Stomach smooth muscle (tissue), 2 donors: ENCODE measurements around the gene RAB8B.

Experiments
- H3K27ac ChIP-seq: one replicate; pipeline ENCODE4 v1.7.0; 2013; ENCODE audit warnings: mild to moderate bottlenecking, low read length, inconsistent platforms
- H3K27me3 ChIP-seq, 2 donors: one replicate each; pipeline ENCODE4 v1.7.0; 2013; ENCODE audit warnings: low read length in 2 of 2; ENCODE audit not compliant: insufficient read depth in 2 of 2, control insufficient read depth in 1 of 2
- H3K36me3 ChIP-seq, 2 donors: one replicate each; pipeline ENCODE4 v1.7.0; 2013; ENCODE audit warnings: low read length in 2 of 2; ENCODE audit not compliant: control insufficient read depth in 2 of 2, insufficient read depth in 2 of 2
- H3K4me1 ChIP-seq: one replicate; pipeline ENCODE4 v1.7.0; 2013; ENCODE audit warnings: low read length; ENCODE audit not compliant: control insufficient read depth, insufficient read depth
- H3K4me3 ChIP-seq, 2 donors: one replicate each; pipeline ENCODE4 v1.7.0; 2013; ENCODE audit warnings: low read length in 2 of 2
- H3K9ac ChIP-seq, 2 donors: one replicate each; pipeline ENCODE4 v1.7.0; 2013; ENCODE audit warnings: low read length in 2 of 2, mild to moderate bottlenecking in 1 of 2
- H3K9me3 ChIP-seq, 2 donors: one replicate each; pipeline ENCODE4 v1.7.0; 2013; ENCODE audit warnings: low read length in 2 of 2; ENCODE audit not compliant: control insufficient read depth in 2 of 2
- donor health status: healthy.
- donor health status: Pancreatic carcinoma.

Gene RAB8B

DNA sequence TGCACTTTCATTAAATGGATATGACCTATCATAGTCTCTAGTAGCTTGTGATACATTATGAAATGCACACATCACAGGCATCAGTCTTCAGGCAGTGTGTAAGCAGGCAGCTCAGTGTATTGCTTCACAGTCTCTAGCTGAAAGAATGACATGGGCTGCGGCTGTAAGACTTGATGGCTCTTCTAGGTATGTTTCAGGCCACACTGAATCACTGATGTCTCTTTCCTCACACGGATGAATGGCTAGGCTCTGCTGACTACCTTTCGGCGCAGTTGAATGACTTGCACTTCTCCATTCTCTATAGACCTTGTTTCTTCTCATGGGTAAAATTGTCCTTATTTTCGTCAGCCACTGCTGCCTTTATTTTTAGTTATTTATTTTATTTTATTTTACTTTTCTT, 103.4 kb downstream of the RAB8B start:
- H3K9ac ChIP-seq, result no peak overlapping the region
- no peaks in the 10 kb centered on the region for H3K9me3 ChIP-seq
- no peak overlapping the region for H3K27ac ChIP-seq
- no peak overlapping the region for H3K4me3 ChIP-seq
- no peaks in the 10 kb centered on the region for H3K27me3 ChIP-seq
- peaks cover 3% of the 10 kb centered on the region for H3K4me1 ChIP-seq
- peaks cover 5 to 13% of the 10 kb centered on the region in 2 donors for H3K36me3 ChIP-seq

DNA sequence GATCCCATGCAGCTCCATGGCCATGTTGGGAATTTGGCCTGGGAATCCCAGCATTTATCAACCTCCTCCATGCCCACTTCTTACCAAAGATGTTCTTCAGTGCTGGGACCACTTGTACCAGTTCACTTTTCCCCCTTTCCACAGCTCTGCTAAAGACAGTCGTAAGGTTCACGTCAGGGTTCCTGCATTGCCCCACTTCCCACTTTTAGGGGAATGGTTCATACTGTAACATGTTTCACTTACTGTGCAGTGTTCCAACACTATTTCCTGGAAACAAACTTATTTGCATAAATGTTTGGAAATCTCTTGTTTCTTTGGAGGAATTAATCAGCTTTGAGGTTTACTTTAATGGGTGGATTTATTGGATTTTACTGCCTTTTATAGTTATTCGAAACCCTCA, 105.0 kb downstream of the RAB8B start:
- Histone ChIP-seq H3K36me3 (peaks cover 5 to 16% of the 10 kb centered on the region in 2 donors), H3K4me1 (no peaks in the 10 kb centered on the region), H3K9me3 (no peaks in the 10 kb centered on the region), H3K27ac (no peak overlapping the region), H3K9ac (no peak overlapping the region), H3K4me3 (no peak overlapping the region), H3K27me3 (no peaks in the 10 kb centered on the region)

DNA sequence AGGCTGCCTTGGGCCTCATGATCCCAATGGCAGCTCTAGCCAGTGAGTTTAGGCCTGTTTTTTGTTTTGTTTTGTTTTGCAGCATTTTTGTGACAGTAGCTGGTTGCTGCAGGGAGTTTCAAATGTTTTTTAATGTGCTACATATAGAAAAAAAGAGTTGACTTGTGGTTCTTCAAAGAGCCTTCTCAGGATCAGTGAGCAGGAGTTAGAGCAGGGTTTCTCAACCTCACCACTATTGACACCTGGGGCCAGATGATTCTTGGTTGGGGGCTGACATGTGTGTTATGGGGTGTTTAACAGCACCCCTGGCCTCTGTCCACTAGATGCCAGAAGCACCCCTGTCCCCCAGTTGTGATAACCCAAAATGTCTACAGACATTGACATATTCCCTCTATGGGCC, 105.9 kb downstream of the RAB8B start:
- H3K36me3 ChIP-seq, result peaks cover 8 to 19% of the 10 kb centered on the region in 2 donors
- H3K9me3 ChIP-seq, result no peaks in the 10 kb centered on the region
- no peak overlapping the region for H3K9ac ChIP-seq
- H3K4me3 ChIP-seq, result no peak overlapping the region
- no peak overlapping the region for H3K27ac ChIP-seq
- no peaks in the 10 kb centered on the region for H3K4me1 ChIP-seq
- H3K27me3 ChIP-seq, result no peaks in the 10 kb centered on the region

GRCh38 chr15:63296195-63296594, 106.8 kb downstream of the RAB8B start:
- Histone ChIP-seq H3K4me3 (no peak overlapping the region), H3K9me3 (no peaks in the 10 kb centered on the region), H3K27ac (no peak overlapping the region), H3K4me1 (no peaks in the 10 kb centered on the region), H3K36me3 (peaks cover 8 to 21% of the 10 kb centered on the region in 2 donors), H3K9ac (no peak overlapping the region), H3K27me3 (no peaks in the 10 kb centered on the region)

GRCh38 chr15:63299943-63300575, 110.7 kb downstream of the RAB8B start:
- no peaks in the 10 kb centered on the region for H3K27me3 ChIP-seq
- H3K9ac ChIP-seq, result no peak overlapping the region
- no peak overlapping the region for H3K4me3 ChIP-seq
- H3K9me3 ChIP-seq, result no peaks in the 10 kb centered on the region
- no peak overlapping the region for H3K27ac ChIP-seq
- H3K36me3 ChIP-seq, result peaks cover 23 to 35% of the 10 kb centered on the region in 2 donors
- no peaks in the 10 kb centered on the region for H3K4me1 ChIP-seq

GRCh38 chr15:63301088-63301487, 111.7 kb downstream of the RAB8B start:
- H3K9me3 ChIP-seq, result no peaks in the 10 kb centered on the region
- no peak overlapping the region for H3K27ac ChIP-seq
- H3K9ac ChIP-seq, result no peak overlapping the region
- H3K36me3 ChIP-seq, result peaks cover 33 to 42% of the 10 kb centered on the region in 2 donors
- no peaks in the 10 kb centered on the region for H3K4me1 ChIP-seq
- no peaks in the 10 kb centered on the region for H3K27me3 ChIP-seq
- H3K4me3 ChIP-seq, result no peak overlapping the region

DNA sequence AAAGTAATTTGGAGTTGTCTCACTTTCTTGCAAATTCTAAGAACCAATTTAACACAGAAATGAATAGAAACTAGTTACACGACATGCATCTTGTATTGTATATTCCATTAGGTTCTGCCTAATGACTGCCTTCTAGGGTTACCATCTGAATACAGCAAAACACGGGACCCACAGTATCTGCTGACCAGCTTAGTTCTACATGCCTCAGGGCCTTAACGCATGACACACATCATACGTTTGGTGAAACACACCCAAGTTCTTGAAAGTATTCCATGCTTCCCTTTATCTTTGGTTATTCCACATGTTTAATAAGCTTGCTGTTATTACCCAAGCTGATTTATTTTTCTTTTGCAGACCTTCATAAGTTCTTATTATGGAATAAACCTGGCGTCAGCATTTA, 115.9 kb downstream of the RAB8B start:
- H3K4me1 ChIP-seq, result no peaks in the 10 kb centered on the region
- no peak overlapping the region for H3K27ac ChIP-seq
- H3K27me3 ChIP-seq, result no peaks in the 10 kb centered on the region
- no peak overlapping the region for H3K4me3 ChIP-seq
- H3K9me3 ChIP-seq, result no peaks in the 10 kb centered on the region
- H3K36me3 ChIP-seq, result peaks cover 33 to 40% of the 10 kb centered on the region in 2 donors
- no peak overlapping the region for H3K9ac ChIP-seq

DNA sequence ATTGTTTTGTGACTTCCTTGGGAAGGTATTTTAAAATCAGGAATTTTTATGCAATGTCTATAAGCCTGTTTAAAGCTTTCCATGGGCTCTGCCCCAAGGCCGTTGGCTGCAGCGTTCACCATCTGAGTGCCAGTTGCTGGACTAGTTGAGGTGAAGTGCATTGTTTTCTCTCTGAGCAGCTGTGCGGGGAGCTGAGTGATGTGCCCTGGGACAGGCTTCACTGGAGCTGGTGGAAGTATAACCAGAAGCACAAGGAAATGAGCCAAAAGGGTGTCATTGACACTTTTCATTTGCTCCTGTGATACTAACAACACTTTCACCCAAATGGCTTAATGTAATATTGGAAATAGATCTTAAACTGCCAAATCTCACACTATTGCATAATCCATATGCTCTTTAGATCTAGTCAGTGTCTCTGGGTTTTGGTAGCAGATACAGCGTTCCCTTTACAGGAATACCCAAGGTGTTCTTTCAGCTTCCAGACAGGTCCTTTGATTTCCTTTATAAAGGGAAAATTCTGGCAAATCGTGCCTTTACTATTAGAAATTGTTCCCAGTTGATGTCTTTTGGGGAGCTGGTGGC, 117.2 kb downstream of the RAB8B start:
- Histone ChIP-seq H3K27ac (no peak overlapping the region), H3K4me3 (no peak overlapping the region), H3K4me1 (no peaks in the 10 kb centered on the region), H3K36me3 (peaks cover 33% of the 10 kb centered on the region in 2 donors), H3K9me3 (no peaks in the 10 kb centered on the region), H3K9ac (no peak overlapping the region), H3K27me3 (no peaks in the 10 kb centered on the region)

DNA sequence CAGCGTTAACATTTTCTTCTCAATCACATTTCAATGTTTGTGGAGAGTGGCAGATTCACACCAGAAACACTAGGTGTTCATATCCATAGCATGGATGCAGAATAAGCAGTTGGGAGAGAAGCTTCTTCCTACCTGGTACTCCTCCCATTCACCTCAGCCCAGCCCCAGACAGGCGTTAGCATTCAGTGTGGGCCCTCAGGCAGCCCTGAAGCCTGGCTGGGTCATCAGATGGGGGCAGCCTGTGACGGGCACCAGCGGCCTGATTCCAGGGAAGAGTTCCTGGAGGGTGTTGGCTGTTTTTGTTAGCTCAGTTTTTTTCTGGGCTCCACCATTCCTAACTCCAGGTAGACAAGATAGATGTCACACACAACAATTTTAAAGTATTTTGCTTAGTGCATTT, 119.1 kb downstream of the RAB8B start:
- no peaks in the 10 kb centered on the region for H3K4me1 ChIP-seq
- peaks cover 22 to 25% of the 10 kb centered on the region in 2 donors for H3K36me3 ChIP-seq
- no peaks in the 10 kb centered on the region for H3K9me3 ChIP-seq
- H3K9ac ChIP-seq, result no peak overlapping the region
- H3K27me3 ChIP-seq, result no peaks in the 10 kb centered on the region
- no peak overlapping the region for H3K27ac ChIP-seq
- H3K4me3 ChIP-seq, result no peak overlapping the region

DNA sequence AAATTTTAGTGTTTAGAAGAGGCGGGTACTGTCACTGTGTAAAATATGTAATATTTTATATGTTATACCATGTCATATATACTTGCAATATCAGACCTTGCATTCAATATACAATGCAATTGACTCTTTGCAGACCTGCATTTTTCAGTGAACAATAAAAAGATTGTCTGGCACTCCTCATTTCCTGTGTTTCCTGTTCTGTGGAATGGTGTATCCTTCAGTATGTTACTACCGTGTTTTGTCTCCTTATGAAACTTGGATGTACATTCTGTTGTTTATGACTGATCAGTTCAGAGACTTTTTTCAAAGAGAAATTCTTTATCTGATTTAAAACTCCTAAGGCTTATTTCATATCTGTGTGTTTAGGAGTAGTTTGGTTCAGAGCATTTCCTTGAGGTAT, 119.5 kb downstream of the RAB8B start:
- Histone ChIP-seq H3K27me3 (no peaks in the 10 kb centered on the region), H3K9ac (no peak overlapping the region), H3K4me3 (no peak overlapping the region), H3K27ac (no peak overlapping the region), H3K9me3 (no peaks in the 10 kb centered on the region), H3K36me3 (peaks cover 20 to 22% of the 10 kb centered on the region in 2 donors), H3K4me1 (no peaks in the 10 kb centered on the region)

DNA sequence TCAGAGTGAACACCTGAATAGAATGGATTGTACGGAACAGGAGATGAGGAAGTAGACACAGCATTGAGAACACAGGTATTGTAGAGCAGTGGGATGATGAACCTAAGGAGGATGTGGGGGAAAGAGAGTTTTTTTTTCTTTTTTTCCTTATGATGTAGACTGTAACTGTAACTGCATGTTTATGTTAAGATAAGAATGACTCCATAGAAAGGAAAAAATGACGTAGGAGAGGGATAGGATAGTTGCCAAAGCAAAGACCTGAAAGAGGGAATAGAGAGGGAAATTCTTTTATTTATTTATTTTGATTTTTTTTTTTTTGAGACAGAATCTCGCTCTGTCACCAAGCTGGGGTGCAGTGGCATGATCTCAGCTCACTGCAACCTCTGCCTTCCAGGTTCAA, 121.2 kb downstream of the RAB8B start:
- H3K4me1 ChIP-seq, result no peaks in the 10 kb centered on the region

More for the DNA sequence above, 121.2 kb downstream of the RAB8B start:
- no peak overlapping the region for H3K27ac ChIP-seq
- no peaks in the 10 kb centered on the region for H3K27me3 ChIP-seq
- no peak overlapping the region for H3K9ac ChIP-seq
- H3K36me3 ChIP-seq, result peaks cover 11 to 12% of the 10 kb centered on the region in 2 donors
- no peaks in the 10 kb centered on the region for H3K9me3 ChIP-seq
- H3K4me3 ChIP-seq, result no peak overlapping the region
